Panc1 (cell line): ENCODE data around the gene FBXO42. TPM values are rescaled to one million over a fixed set of nuclear protein-coding genes. Genes with fewer than 3 reads are reported as not detected.

Experiments used
- ATAC-seq: fragments of 200-7000 bp; cut with Tn5 transposase; 2 replicates; pipeline ENCODE4 v1.9.1; 2020; ENCODE audit warnings: mild to moderate bottlenecking, moderate library complexity
- BruUV-seq: library from RNA; stranded (reverse); fragments of 400-500 nt; replicated peaks from 2 replicates; lab custom pipeline; 2021; lab: Mats Ljungman, UMichigan
- CTCF ChIA-PET: fragments of 300-600 bp; sonication (Branson Sonifier 250); formaldehyde crosslinking; loops from one replicate; lab custom pipeline; 2022; ENCODE audit warnings: antibody characterized with exemption; lab: Charles Lee
- POLR2A ChIA-PET: fragments of 300-600 bp; sonication (Branson Sonifier 250); formaldehyde crosslinking; loops from one replicate; lab custom pipeline; 2022; ENCODE audit warnings: antibody characterized with exemption; lab: Charles Lee
- DNase-seq: peaks from one replicate; pipeline ENCODE4 v3.0.0-alpha.2; 2010; ENCODE audit warnings: low read depth, low spot score
- H3K27ac ChIP-seq: 2 replicates; pipeline ENCODE4 v1.5.1; 2011; ENCODE audit warnings: mild to moderate bottlenecking, low read length, inconsistent platforms
- H3K27me3 ChIP-seq: fragments of 200-500 bp; sonication (Bioruptor generic); 2 replicates; pipeline ENCODE4 v1.6.0; 2014; ENCODE audit warnings: low read length, inconsistent platforms; ENCODE audit not compliant: control insufficient read depth, insufficient read depth
- H3K36me3 ChIP-seq: fragments of 200-500 bp; sonication (Bioruptor generic); 2 replicates; pipeline ENCODE4 v1.5.1; 2014; ENCODE audit warnings: inconsistent platforms, mild to moderate bottlenecking, low read length, moderate library complexity; ENCODE audit not compliant: control insufficient read depth, insufficient read depth
- H3K4me1 ChIP-seq: 2 replicates; pipeline ENCODE4 v1.5.1; 2011; ENCODE audit warnings: inconsistent platforms, mild to moderate bottlenecking, low read length, moderate library complexity; ENCODE audit not compliant: control insufficient read depth, insufficient read depth
- H3K4me3 ChIP-seq, 2 experiments: 2 replicates each; pipeline ENCODE4 v1.5.1; 2011 to 2012; ENCODE audit warnings: low read depth in 2 of 2, low read length in 2 of 2, mild to moderate bottlenecking in 2 of 2, inconsistent platforms in 1 of 2, moderate library complexity in 1 of 2
- H3K9me3 ChIP-seq: fragments of 200-500 bp; sonication (Bioruptor generic); 2 replicates; pipeline ENCODE4 v1.5.1; 2014; ENCODE audit warnings: low read depth, mild to moderate bottlenecking, inconsistent platforms, low read length, moderate library complexity; ENCODE audit not compliant: control insufficient read depth, insufficient read depth
- POLR2AphosphoS5 ChIP-seq: IDR thresholded peaks from 2 replicates; pipeline ENCODE4 v1.6.1; 2012; ENCODE audit warnings: mild to moderate bottlenecking, low read depth, low read length, moderate library complexity
- SIN3A ChIP-seq: IDR thresholded peaks from 2 replicates; pipeline ENCODE4 v1.6.1; 2012; ENCODE audit warnings: low read depth, mild to moderate bottlenecking, low read length, moderate library complexity, borderline replicate concordance; ENCODE audit not compliant: insufficient read depth
- TCF7L2 ChIP-seq: IDR thresholded peaks from 2 replicates; pipeline ENCODE4 v1.6.1; 2011; ENCODE audit warnings: mild to moderate bottlenecking, low read depth, low read length, inconsistent platforms
- in situ Hi-C: cut with HindIII; loops from 2 replicates; pipeline ENCODE4 v1.10.0; 2016; ENCODE audit warnings: low sequenced_read_pairs, low pct_unique_long_range_greater_than_20kb
- intact Hi-C: fragments of 100-400 bp; cut with micrococcal nuclease; formaldehyde crosslinking; loops from one replicate; pipeline ENCODE4 v1.10.0; 2022; ENCODE audit not compliant: unreplicated experiment
- total RNA-seq: library from RNA; stranded (reverse); gene quantifications from one replicate; pipeline ENCODE4 v1.2.1, GENCODE V29; 2021; ENCODE audit not compliant: unreplicated experiment
- TF ChIP-seq, protein P1 (sequence below): fragments of 450-650 bp; IDR thresholded peaks from 2 replicates; pipeline ENCODE4 v1.5.1; 2017; ENCODE audit warnings: mild to moderate bottlenecking
- TF ChIP-seq, protein P2 (sequence below), 2 experiments: IDR thresholded peaks; 2 replicates each; pipeline ENCODE4 v1.6.1; 2011 to 2012; ENCODE audit warnings: low read depth in 2 of 2, control low read depth in 1 of 2, low read length in 1 of 2, mild to moderate bottlenecking in 1 of 2, moderate library complexity in 1 of 2; ENCODE audit not compliant: insufficient read depth in 1 of 2

Gene FBXO42
- total RNA-seq, 1 experiment from 2014 or later = 25.7 TPM

DNA sequence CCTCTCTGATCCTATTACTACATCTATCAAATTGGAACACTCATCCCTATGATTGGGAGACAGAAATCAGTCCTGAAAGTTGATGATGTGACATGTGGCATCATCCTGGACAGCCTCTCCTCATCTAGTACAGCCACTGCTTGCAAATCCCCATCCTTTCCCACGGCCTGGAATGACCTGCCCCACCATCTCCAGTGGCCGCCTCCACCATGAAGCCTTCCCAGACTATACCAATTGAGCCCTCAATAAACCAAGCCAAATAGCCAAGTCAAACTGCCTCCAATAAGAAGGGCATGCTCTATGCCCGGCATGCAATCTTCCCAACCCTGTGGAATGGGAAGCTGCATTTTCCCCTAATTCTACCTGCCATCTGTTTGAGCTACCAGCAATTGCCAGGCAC, 139.3 kb downstream of the FBXO42 start:
- CTCF ChIA-PET = no interaction called here
- DNase-seq (no peak), ATAC-seq (no peak)
- Histone ChIP-seq H3K27ac (no peak overlapping the region), H3K4me3 (no peak overlapping the region), H3K36me3 (no peaks in the 10 kb centered on the region; the same call in 1 of the 2 replicates), H3K4me1 (peaks cover 26% of the 10 kb centered on the region), H3K9me3 (no peaks in the 10 kb centered on the region), H3K27me3 (no peaks in the 10 kb centered on the region)
- intact Hi-C loops (no loop called here), in situ Hi-C loops (no loop called here)
- POLR2A ChIA-PET = no interaction called here
- TF ChIP-seq, protein P1, sequence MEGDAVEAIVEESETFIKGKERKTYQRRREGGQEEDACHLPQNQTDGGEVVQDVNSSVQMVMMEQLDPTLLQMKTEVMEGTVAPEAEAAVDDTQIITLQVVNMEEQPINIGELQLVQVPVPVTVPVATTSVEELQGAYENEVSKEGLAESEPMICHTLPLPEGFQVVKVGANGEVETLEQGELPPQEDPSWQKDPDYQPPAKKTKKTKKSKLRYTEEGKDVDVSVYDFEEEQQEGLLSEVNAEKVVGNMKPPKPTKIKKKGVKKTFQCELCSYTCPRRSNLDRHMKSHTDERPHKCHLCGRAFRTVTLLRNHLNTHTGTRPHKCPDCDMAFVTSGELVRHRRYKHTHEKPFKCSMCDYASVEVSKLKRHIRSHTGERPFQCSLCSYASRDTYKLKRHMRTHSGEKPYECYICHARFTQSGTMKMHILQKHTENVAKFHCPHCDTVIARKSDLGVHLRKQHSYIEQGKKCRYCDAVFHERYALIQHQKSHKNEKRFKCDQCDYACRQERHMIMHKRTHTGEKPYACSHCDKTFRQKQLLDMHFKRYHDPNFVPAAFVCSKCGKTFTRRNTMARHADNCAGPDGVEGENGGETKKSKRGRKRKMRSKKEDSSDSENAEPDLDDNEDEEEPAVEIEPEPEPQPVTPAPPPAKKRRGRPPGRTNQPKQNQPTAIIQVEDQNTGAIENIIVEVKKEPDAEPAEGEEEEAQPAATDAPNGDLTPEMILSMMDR = no peak
- TF ChIP-seq POLR2AphosphoS5 (no peak), SIN3A (no peak), TCF7L2 (no peak)
- TF ChIP-seq, protein P2, sequence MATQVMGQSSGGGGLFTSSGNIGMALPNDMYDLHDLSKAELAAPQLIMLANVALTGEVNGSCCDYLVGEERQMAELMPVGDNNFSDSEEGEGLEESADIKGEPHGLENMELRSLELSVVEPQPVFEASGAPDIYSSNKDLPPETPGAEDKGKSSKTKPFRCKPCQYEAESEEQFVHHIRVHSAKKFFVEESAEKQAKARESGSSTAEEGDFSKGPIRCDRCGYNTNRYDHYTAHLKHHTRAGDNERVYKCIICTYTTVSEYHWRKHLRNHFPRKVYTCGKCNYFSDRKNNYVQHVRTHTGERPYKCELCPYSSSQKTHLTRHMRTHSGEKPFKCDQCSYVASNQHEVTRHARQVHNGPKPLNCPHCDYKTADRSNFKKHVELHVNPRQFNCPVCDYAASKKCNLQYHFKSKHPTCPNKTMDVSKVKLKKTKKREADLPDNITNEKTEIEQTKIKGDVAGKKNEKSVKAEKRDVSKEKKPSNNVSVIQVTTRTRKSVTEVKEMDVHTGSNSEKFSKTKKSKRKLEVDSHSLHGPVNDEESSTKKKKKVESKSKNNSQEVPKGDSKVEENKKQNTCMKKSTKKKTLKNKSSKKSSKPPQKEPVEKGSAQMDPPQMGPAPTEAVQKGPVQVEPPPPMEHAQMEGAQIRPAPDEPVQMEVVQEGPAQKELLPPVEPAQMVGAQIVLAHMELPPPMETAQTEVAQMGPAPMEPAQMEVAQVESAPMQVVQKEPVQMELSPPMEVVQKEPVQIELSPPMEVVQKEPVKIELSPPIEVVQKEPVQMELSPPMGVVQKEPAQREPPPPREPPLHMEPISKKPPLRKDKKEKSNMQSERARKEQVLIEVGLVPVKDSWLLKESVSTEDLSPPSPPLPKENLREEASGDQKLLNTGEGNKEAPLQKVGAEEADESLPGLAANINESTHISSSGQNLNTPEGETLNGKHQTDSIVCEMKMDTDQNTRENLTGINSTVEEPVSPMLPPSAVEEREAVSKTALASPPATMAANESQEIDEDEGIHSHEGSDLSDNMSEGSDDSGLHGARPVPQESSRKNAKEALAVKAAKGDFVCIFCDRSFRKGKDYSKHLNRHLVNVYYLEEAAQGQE (IDR thresholded peaks at IDR 0.05; ENCODE audit: insufficient read depth in 1 of 2, low read depth in 2 of 2, low read length in 1 of 2) = no peak
- no TSS peak for BruUV-seq

DNA sequence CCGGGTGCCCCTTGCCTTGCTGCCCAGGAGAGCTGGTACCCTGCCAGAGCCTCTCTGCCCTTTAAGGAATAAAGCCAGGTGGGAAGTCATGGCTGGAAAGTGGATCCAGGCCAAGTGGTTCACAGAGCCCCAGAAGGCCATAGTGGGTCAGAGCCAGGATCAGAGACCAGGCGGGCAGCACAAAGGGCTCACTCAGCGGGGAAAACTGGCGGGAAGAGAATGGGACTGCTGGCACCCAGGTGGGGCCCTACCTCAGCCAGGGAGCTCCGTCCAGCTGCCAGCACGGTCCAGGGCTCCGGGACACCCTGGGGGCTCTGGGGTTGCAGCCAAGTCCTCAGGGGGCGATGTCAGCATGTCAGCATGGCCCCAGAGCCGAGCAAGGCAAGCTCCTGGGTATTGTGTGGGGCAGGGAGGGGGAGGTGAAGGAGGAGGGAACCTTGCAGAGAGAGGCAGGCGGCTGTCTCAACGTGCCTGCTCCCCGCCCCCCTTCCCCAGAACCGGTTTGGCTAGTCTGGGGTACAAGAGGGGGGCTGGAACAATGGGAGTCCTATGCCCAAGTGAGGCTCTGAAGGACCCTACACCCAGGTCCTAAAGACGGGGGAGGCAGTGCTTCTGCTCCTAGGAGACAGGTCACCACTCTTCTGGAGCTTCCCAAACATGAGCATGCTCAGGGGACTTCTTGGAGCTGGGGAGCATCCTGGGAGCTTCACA, 139.9 kb downstream of the FBXO42 start, which contains the start of gene ARHGEF19:
Gene ARHGEF19, minus strand, starts transcription at position 402 of the 711 bp plus-strand sequence. CDS start 3,598 bp downstream, outside the sequence.
- no peak within 1 kb of the TSS for H3K4me3 ChIP-seq
- intact Hi-C loops = no loop called here
- no peak for TF ChIP-seq TCF7L2
- TF ChIP-seq POLR2AphosphoS5 = no peak
- TF ChIP-seq, protein P1 = no peak
- TF ChIP-seq, protein P2 (IDR thresholded peaks at IDR 0.05; ENCODE audit: insufficient read depth in 1 of 2, low read depth in 2 of 2, low read length in 1 of 2) = no peak
- no peak for TF ChIP-seq SIN3A
- no peaks in the 10 kb centered on the region for H3K9me3 ChIP-seq
- H3K27ac ChIP-seq = no peak within 1 kb of the TSS
- POLR2A ChIA-PET = interaction anchor here (0.6 kb wide), 1 partner anchor 111 kb away, joined by 3 read pairs; no protein-coding TSS in a partner anchor
- no peaks in the 10 kb centered on the region; the same call in 1 of the 2 replicates for H3K36me3 ChIP-seq
- BruUV-seq = no TSS peak
- no peak for DNase-seq
- no peaks in the 10 kb centered on the region for H3K27me3 ChIP-seq
- ATAC-seq = no peak
- CTCF ChIA-PET = no interaction called here
- in situ Hi-C loops = no loop called here
- peaks cover 27% of the 10 kb centered on the region for H3K4me1 ChIP-seq
